ENCODE results near the gene CAPZB. TPM values are rescaled to one million over a fixed set of nuclear protein-coding genes. Genes with fewer than 3 reads are reported as not detected.

The CAPZB gene
- polyA plus RNA-seq, 1 experiment, result 276 TPM

GRCh38 chr1:19398309-19398760 is 87.0 kb downstream of the CAPZB start:
- POLR2A ChIA-PET, result interaction anchor here (0.6 kb wide), 1 partner anchor 33 kb away, joined by 3 read pairs; no protein-coding TSS in a partner anchor
- H3K4me3 ChIP-seq (ENCODE audit: low read depth, low read length), result no peak overlapping the region
- peak; percentile 74 for TF ChIP-seq CTCF (IDR thresholded peaks at IDR 0.05; ENCODE audit: insufficient read depth, low read depth, low read length)
- peaks cover 8% of the 10 kb centered on the region; the same call in 1 of the 2 replicates for H3K36me3 ChIP-seq (ENCODE audit: control insufficient read depth, insufficient read depth, low read length)
- CTCF ChIA-PET, result interaction anchor here (0.6 to 2.8 kb wide), 19 partner anchors 11 to 253 kb away, joined by 3 to 15 read pairs (median 5); partner anchors contain the start of gene NBL1
- no peaks in the 10 kb centered on the region for H3K27me3 ChIP-seq (ENCODE audit: control insufficient read depth, insufficient read depth, low read length)
- peak; percentile 97 for DNase-seq (ENCODE audit: low read depth)

- TF ChIP-seq CTCF (IDR thresholded peaks at IDR 0.05; ENCODE audit: insufficient read depth, low read depth, low read length), result no peak
- Histone ChIP-seq H3K27me3 (ENCODE audit: control insufficient read depth, insufficient read depth, low read length) (no peaks in the 10 kb centered on the region), H3K4me3 (ENCODE audit: low read depth, low read length) (no peak overlapping the region), H3K36me3 (ENCODE audit: control insufficient read depth, insufficient read depth, low read length) (peaks cover 7% of the 10 kb centered on the region; the same call in 1 of the 2 replicates)
- ChIA-PET CTCF (interaction anchor here (0.6 to 2.5 kb wide), 10 partner anchors 12 to 254 kb away, joined by 3 to 15 read pairs (median 6); no protein-coding TSS in a partner anchor), POLR2A (interaction anchor here (0.6 kb wide), 1 partner anchor 32 kb away, joined by 3 read pairs; no protein-coding TSS in a partner anchor)
- no peak for DNase-seq (ENCODE audit: low read depth)
These were observed 88.0 kb downstream of the CAPZB start for GRCh38 chr1:19397217-19397945.

GRCh38 chr1:19396280-19396679 is 89.1 kb downstream of the CAPZB start:
- TF ChIP-seq CTCF (IDR thresholded peaks at IDR 0.05; ENCODE audit: insufficient read depth, low read depth, low read length), result no peak
- no peak for DNase-seq (ENCODE audit: low read depth)
- ChIA-PET POLR2A (no interaction called here), CTCF (interaction anchor here (1.0 to 2.3 kb wide), 3 partner anchors 10 to 91 kb away, joined by 4 to 8 read pairs (median 6); no protein-coding TSS in a partner anchor)
- Histone ChIP-seq H3K36me3 (ENCODE audit: control insufficient read depth, insufficient read depth, low read length) (peaks cover 3% of the 10 kb centered on the region; the same call in 1 of the 2 replicates), H3K4me3 (ENCODE audit: low read depth, low read length) (no peak overlapping the region), H3K27me3 (ENCODE audit: control insufficient read depth, insufficient read depth, low read length) (no peaks in the 10 kb centered on the region)

- Histone ChIP-seq H3K36me3 (ENCODE audit: control insufficient read depth, insufficient read depth, low read length) (peaks cover 3% of the 10 kb centered on the region; the same call in 1 of the 2 replicates), H3K27me3 (ENCODE audit: control insufficient read depth, insufficient read depth, low read length) (no peaks in the 10 kb centered on the region), H3K4me3 (ENCODE audit: low read depth, low read length) (no peak overlapping the region)
- ChIA-PET POLR2A (no interaction called here), CTCF (interaction anchor here (1.0 to 2.3 kb wide), 4 partner anchors 10 to 258 kb away, joined by 4 to 8 read pairs (median 5); no protein-coding TSS in a partner anchor)
- DNase-seq (ENCODE audit: low read depth), result peak; percentile 78
- TF ChIP-seq CTCF (IDR thresholded peaks at IDR 0.05; ENCODE audit: insufficient read depth, low read depth, low read length), result peak; percentile 49
These were observed 89.6 kb downstream of the CAPZB start for GRCh38 chr1:19395678-19396192.

- no peak for TF ChIP-seq CTCF (IDR thresholded peaks at IDR 0.05; ENCODE audit: insufficient read depth, low read depth, low read length)
- CTCF ChIA-PET, result interaction anchor here (0.7 to 3.6 kb wide), 13 partner anchors 9 to 260 kb away, joined by 3 to 14 read pairs (median 5); partner anchors contain the start of gene CAPZB
- H3K4me3 ChIP-seq (ENCODE audit: low read depth, low read length), result no peak overlapping the region
- no peaks in the 10 kb centered on the region for H3K27me3 ChIP-seq (ENCODE audit: control insufficient read depth, insufficient read depth, low read length)
- no peaks in the 10 kb centered on the region for H3K36me3 ChIP-seq (ENCODE audit: control insufficient read depth, insufficient read depth, low read length)
- POLR2A ChIA-PET, result interaction anchor here (0.6 kb wide), 1 partner anchor 252 kb away, joined by 3 read pairs; no protein-coding TSS in a partner anchor
- no peak for DNase-seq (ENCODE audit: low read depth)
These were observed 92.3 kb downstream of the CAPZB start for GRCh38 chr1:19393046-19393445.
